HepG2 (cell line): ENCODE results near the gene ACSM3. TPM values are rescaled to one million over a fixed set of nuclear protein-coding genes. Genes with fewer than 3 reads are reported as not detected.

ENCODE experiments used
- CBX1 ChIP-seq: IDR thresholded peaks from one replicate; pipeline ENCODE4 v1.6.1; 2016; ENCODE audit warnings: antibody characterized with exemption, low read depth
- EZH2 ChIP-seq: conservative IDR thresholded peaks from 2 replicates; pipeline ENCODE4 v1.6.1; 2012; ENCODE audit warnings: mild to moderate bottlenecking, low read depth, low read length, moderate library complexity
- GABPA ChIP-seq, 2 experiments: IDR thresholded peaks; 2 replicates each; pipeline ENCODE4 v1.6.1; 2011 to 2016; ENCODE audit warnings: low read depth in 2 of 2, low read length in 1 of 2, missing biosample characterization in 1 of 2, missing genetic modification characterization in 1 of 2
- HNRNPLL ChIP-seq: fragments of 200-400 bp; formaldehyde crosslinking; IDR thresholded peaks from 2 replicates; pipeline ENCODE4 v1.6.1; 2017; ENCODE audit warnings: mild to moderate bottlenecking, low read depth, low read length; ENCODE audit not compliant: poor library complexity, severe bottlenecking
- KLF13 ChIP-seq: sonication (generic); formaldehyde crosslinking; IDR thresholded peaks from 2 replicates; pipeline ENCODE4 v1.4.0; 2020; ENCODE audit warnings: mild to moderate bottlenecking, missing genetic modification reagents
- NR2F1 ChIP-seq, 2 experiments: fragments of 450-650 bp in 1 of 2; formaldehyde crosslinking in 1 of 2; IDR thresholded peaks; 2 replicates each; pipeline versions ENCODE4 v1.5.0 to v1.6.1; 2016 to 2020; ENCODE audit warnings: mild to moderate bottlenecking in 1 of 2, missing compliant biosample characterization in 1 of 2, missing genetic modification reagents in 1 of 2, moderate library complexity in 1 of 2
- SRSF1 ChIP-seq: fragments of 200-400 bp; formaldehyde crosslinking; optimal IDR thresholded peaks from 2 replicates; pipeline ENCODE3; 2017; ENCODE audit warnings: mild to moderate bottlenecking, low read depth, low read length, moderate library complexity
- TEF ChIP-seq: sonication (generic); formaldehyde crosslinking; IDR thresholded peaks from 2 replicates; pipeline ENCODE4 v1.5.0; 2020; ENCODE audit warnings: missing genetic modification reagents
- ZNF24 ChIP-seq: fragments of 450-650 bp; IDR thresholded peaks from 2 replicates; pipeline ENCODE4 v1.6.1; 2017; ENCODE audit warnings: antibody characterized with exemption, mild to moderate bottlenecking
- ZNF878 ChIP-seq: sonication (generic); formaldehyde crosslinking; IDR thresholded peaks from 2 replicates; pipeline ENCODE4 v1.8.1; 2023; ENCODE audit warnings: mild to moderate bottlenecking, missing genetic modification reagents, moderate library complexity
- ZZZ3 ChIP-seq: sonication (generic); formaldehyde crosslinking; IDR thresholded peaks from 2 replicates; pipeline ENCODE4 v1.4.0; 2020; ENCODE audit warnings: missing genetic modification reagents, mild to moderate bottlenecking, borderline replicate concordance
- polyA plus RNA-seq, 8 experiments: library from polyadenylated mRNA; depleted of rRNA in 3 of 8; stranded (reverse) in 7 of 8; unstranded in 1 of 8; fragments of >200 nt; fragmentation: Illumina TruSeq in 4 of 8; extraction: Trizol in 4 of 8; gene quantifications; 2 replicates each; pipeline versions ENCODE4 v1.2.1 to v1.2.3, GENCODE V29; 2011 to 2016; ENCODE audit warnings: low read depth in 4 of 8, missing spikeins in 1 of 8, mixed read lengths in 1 of 8; ENCODE audit not compliant: insufficient read depth in 1 of 8
- total RNA-seq, 5 experiments: library from RNA; depleted of rRNA; stranded (reverse); fragments of >200 nt; fragmentation: Illumina TruSeq; extraction: Trizol; gene quantifications; 2 replicates each; pipeline ENCODE4 v1.2.3, GENCODE V29; 2016; ENCODE audit warnings: low read depth in 1 of 5
- TF ChIP-seq, protein P1 (sequence below): IDR thresholded peaks from 2 replicates; pipeline ENCODE4 v1.6.1; 2016; ENCODE audit warnings: low read depth
- TF ChIP-seq, protein P2 (sequence below): sonication (generic); formaldehyde crosslinking; IDR thresholded peaks from 2 replicates; pipeline ENCODE4 v1.5.1; 2020; ENCODE audit warnings: mild to moderate bottlenecking, missing genetic modification reagents
- TF ChIP-seq, protein P3 (sequence below): sonication (generic); formaldehyde crosslinking; conservative IDR thresholded peaks from 2 replicates; pipeline ENCODE4 v1.8.0; 2022; ENCODE audit warnings: missing genetic modification reagents
- TF ChIP-seq, protein P4 (sequence below): IDR thresholded peaks from 2 replicates; pipeline ENCODE4 v1.6.1; 2016; ENCODE audit warnings: low read depth, control low read depth
- TF ChIP-seq, protein P5 (sequence below): sonication (generic); formaldehyde crosslinking; IDR thresholded peaks from 2 replicates; pipeline ENCODE4 v1.8.0; 2022; ENCODE audit warnings: missing genetic modification reagents, low read depth, mild to moderate bottlenecking, borderline replicate concordance

ACSM3 gene
- total and polyA plus RNA-seq, 2 of the 13 experiments (the other 11 are each of a cell fraction or from before 2014, with no cell fraction given): 74.0 to 108 TPM

DNA sequence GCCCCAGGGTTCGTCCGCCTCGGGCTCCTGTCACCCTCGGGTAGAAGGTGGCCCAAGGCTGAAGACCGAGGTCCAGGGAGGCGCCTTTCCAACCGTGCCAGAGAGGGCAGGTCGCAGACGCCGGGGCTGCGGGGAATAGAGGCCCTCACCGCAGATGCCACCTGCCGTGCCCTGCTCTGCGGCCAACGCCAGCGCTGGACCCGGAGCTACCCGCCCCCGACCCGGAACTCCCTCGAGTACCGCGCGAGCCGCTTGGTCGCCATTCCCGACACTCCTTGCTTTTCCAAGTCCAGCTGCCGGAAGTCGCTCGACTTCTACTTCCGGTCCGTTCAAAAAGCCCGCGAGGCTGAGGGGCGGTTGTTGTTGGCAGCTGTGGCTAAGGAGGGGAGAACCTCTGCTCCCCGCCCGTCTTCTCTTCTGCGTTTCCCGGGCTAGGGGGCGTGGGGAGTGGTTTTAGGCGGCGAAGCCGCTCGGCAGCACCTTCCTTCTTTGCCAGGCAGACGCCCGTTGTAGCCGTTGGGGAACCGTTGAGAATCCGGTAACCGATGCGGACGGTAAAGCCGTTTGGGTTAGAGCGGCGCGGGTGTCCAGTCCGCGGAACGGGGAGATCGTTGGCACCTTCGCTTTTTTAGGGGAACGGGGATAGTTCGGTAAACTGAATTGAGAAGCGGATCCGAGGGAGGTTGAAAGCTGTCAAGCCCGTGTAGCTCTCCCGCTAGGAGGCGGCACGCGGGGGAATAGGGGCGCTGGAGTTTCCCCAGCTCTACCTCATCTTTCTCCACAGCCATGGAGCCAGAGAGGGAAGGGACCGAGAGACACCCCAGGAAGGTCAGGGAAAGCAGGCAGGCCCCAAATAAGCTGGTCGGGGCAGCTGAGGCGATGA lies 42.6 kb downstream of the ACSM3 start, which contains the start of the genes ERI2 and REXO5 (continued):
- TF ChIP-seq, protein P1, sequence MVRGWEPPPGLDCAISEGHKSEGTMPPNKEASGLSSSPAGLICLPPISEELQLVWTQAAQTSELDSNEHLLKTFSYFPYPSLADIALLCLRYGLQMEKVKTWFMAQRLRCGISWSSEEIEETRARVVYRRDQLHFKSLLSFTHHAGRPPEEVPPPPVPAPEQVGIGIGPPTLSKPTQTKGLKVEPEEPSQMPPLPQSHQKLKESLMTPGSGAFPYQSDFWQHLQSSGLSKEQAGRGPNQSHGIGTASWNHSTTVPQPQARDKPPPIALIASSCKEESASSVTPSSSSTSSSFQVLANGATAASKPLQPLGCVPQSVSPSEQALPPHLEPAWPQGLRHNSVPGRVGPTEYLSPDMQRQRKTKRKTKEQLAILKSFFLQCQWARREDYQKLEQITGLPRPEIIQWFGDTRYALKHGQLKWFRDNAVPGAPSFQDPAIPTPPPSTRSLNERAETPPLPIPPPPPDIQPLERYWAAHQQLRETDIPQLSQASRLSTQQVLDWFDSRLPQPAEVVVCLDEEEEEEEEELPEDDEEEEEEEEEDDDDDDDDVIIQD (CRISPR knock-in tag): peak; percentile 85
- TF ChIP-seq NR2F1 (CRISPR knock-in tag; IDR thresholded peaks at IDR 0.05) (peak in 1 of 2 experiments; percentile 21; a peak in 1 of 4 replicates), TEF (CRISPR knock-in tag) (peak; percentile 79), ZZZ3 (CRISPR knock-in tag) (peak; percentile 38), HNRNPLL (peak; percentile 84), EZH2 (no peak), SRSF1 (peak; percentile 99), ZNF878 (CRISPR knock-in tag) (peak; percentile 99), ZNF24 (no peak), KLF13 (CRISPR knock-in tag) (no peak; the same call in none of the 2 replicates), GABPA (IDR thresholded peaks at IDR 0.05; ENCODE audit: low read depth, low read length) (peak; percentile 95), GABPA (CRISPR knock-in tag; IDR thresholded peaks at IDR 0.05; ENCODE audit: low read depth) (peak; percentile 100), CBX1 (peak; percentile 67)
- TF ChIP-seq, protein P2, sequence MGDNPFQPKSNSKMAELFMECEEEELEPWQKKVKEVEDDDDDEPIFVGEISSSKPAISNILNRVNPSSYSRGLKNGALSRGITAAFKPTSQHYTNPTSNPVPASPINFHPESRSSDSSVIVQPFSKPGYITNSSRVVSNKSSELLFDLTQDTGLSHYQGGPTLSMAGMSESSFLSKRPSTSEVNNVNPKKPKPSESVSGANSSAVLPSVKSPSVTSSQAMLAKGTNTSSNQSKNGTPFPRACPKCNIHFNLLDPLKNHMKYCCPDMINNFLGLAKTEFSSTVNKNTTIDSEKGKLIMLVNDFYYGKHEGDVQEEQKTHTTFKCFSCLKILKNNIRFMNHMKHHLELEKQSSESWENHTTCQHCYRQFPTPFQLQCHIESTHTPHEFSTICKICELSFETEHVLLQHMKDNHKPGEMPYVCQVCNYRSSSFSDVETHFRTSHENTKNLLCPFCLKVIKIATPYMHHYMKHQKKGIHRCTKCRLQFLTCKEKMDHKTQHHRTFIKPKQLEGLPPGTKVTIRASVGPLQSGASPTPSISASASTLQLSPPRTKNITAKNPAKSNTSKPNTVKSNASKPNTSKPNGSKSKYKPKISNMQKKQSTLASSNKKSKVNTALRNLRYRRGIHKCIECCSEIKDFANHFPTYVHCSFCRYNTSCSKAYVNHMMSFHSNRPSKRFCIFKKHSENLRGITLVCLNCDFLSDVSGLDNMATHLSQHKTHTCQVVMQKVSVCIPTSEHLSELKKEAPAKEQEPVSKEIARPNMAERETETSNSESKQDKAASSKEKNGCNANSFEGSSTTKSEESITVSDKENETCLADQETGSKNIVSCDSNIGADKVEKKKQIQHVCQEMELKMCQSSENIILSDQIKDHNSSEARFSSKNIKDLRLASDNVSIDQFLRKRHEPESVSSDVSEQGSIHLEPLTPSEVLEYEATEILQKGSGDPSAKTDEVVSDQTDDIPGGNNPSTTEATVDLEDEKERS (CRISPR knock-in tag): peak; percentile 99
- TF ChIP-seq, protein P3, sequence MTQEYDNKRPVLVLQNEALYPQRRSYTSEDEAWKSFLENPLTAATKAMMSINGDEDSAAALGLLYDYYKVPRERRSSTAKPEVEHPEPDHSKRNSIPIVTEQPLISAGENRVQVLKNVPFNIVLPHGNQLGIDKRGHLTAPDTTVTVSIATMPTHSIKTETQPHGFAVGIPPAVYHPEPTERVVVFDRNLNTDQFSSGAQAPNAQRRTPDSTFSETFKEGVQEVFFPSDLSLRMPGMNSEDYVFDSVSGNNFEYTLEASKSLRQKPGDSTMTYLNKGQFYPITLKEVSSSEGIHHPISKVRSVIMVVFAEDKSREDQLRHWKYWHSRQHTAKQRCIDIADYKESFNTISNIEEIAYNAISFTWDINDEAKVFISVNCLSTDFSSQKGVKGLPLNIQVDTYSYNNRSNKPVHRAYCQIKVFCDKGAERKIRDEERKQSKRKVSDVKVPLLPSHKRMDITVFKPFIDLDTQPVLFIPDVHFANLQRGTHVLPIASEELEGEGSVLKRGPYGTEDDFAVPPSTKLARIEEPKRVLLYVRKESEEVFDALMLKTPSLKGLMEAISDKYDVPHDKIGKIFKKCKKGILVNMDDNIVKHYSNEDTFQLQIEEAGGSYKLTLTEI (CRISPR knock-in tag): no peak
- TF ChIP-seq, protein P4, sequence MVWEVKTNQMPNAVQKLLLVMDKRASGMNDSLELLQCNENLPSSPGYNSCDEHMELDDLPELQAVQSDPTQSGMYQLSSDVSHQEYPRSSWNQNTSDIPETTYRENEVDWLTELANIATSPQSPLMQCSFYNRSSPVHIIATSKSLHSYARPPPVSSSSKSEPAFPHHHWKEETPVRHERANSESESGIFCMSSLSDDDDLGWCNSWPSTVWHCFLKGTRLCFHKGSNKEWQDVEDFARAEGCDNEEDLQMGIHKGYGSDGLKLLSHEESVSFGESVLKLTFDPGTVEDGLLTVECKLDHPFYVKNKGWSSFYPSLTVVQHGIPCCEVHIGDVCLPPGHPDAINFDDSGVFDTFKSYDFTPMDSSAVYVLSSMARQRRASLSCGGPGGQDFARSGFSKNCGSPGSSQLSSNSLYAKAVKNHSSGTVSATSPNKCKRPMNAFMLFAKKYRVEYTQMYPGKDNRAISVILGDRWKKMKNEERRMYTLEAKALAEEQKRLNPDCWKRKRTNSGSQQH (CRISPR knock-in tag): peak; percentile 95
- TF ChIP-seq, protein P5, sequence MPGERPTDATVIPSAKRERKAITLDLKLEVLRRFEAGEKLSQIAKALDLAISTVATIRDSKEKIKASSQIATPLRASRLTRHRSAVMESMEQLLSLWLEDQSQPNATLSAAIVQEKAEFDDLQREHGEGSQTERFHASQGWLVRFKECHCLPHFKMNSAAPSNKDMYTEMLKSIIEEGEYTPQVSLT: no peak
